IMR-90 (cell line): Measurements from ENCODE around the gene DCN.

ENCODE experiments used
- CEBPB ChIP-seq: IDR thresholded peaks from 2 replicates; pipeline ENCODE4 v1.6.1; 2012; ENCODE audit warnings: low read depth, low read length, improper control_type of control experiment
- CHD1 ChIP-seq: IDR thresholded peaks from 2 replicates; pipeline ENCODE4 v1.6.1; 2012; ENCODE audit warnings: low read depth, low read length, improper control_type of control experiment
- FOS ChIP-seq: fragments of 150-350 bp; IDR thresholded peaks from 2 replicates; pipeline ENCODE4 v1.6.1; 2016; ENCODE audit warnings: low read depth, low read length
- MAZ ChIP-seq: IDR thresholded peaks from 2 replicates; pipeline ENCODE4 v1.6.1; 2012; ENCODE audit warnings: low read depth, mild to moderate bottlenecking, low read length, improper control_type of control experiment, moderate library complexity, borderline replicate concordance
- MXI1 ChIP-seq: IDR thresholded peaks from 2 replicates; pipeline ENCODE4 v1.6.1; 2012; ENCODE audit warnings: low read depth, mild to moderate bottlenecking, low read length, moderate library complexity, borderline replicate concordance
- POLR2A ChIP-seq: IDR thresholded peaks from 2 replicates; pipeline ENCODE4 v1.6.1; 2012; ENCODE audit warnings: mild to moderate bottlenecking, low read depth, low read length
- RCOR1 ChIP-seq: IDR thresholded peaks from 2 replicates; pipeline ENCODE4 v1.6.1; 2012; ENCODE audit warnings: mild to moderate bottlenecking, low read length, improper control_type of control experiment; ENCODE audit not compliant: insufficient replicate concordance
- RFX5 ChIP-seq: IDR thresholded peaks from 2 replicates; pipeline ENCODE4 v1.8.0; 2012; ENCODE audit warnings: low read depth, mild to moderate bottlenecking, low read length, moderate library complexity
- SMC3 ChIP-seq: fragments of 150-350 bp; IDR thresholded peaks from 2 replicates; pipeline ENCODE4 v1.6.1; 2016; ENCODE audit warnings: low read depth, mild to moderate bottlenecking, antibody characterized with exemption, low read length, moderate library complexity
- TF ChIP-seq, protein P1 (sequence below): conservative IDR thresholded peaks from 2 replicates; pipeline ENCODE4 v1.5.1; 2012; ENCODE audit warnings: mild to moderate bottlenecking, low read depth, low read length, improper control_type of control experiment
- TF ChIP-seq, protein P2 (sequence below): fragments of 150-350 bp; IDR thresholded peaks from 2 replicates; pipeline ENCODE4 v1.6.1; 2017; ENCODE audit warnings: mild to moderate bottlenecking, antibody characterized with exemption, low read length, low read depth

DNA sequence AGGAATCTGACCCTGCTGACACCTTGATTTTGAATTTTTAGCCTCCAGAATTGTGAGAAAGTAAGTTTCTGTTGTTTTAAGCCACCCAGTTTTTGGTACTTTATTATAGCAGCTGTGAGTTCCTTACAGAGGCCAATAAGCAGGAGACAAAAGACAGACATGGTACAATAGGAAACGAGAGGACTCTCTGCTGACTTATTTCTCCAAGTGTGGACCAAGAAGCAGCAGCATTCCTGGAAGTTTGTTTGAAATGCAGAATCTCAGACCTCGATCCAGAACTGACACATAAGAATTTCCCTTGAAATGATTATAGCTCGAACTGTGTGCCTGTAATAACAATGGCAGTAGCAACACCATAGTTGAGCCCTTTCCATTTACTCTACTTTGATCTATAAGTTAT lies 39.4 kb downstream of the DCN start:
- TF ChIP-seq SMC3 (no peak), RFX5 (no peak), MXI1 (no peak), POLR2A (no peak), CEBPB (no peak), MAZ (no peak), RCOR1 (no peak), FOS (no peak), CHD1 (no peak)
- TF ChIP-seq, protein P1, sequence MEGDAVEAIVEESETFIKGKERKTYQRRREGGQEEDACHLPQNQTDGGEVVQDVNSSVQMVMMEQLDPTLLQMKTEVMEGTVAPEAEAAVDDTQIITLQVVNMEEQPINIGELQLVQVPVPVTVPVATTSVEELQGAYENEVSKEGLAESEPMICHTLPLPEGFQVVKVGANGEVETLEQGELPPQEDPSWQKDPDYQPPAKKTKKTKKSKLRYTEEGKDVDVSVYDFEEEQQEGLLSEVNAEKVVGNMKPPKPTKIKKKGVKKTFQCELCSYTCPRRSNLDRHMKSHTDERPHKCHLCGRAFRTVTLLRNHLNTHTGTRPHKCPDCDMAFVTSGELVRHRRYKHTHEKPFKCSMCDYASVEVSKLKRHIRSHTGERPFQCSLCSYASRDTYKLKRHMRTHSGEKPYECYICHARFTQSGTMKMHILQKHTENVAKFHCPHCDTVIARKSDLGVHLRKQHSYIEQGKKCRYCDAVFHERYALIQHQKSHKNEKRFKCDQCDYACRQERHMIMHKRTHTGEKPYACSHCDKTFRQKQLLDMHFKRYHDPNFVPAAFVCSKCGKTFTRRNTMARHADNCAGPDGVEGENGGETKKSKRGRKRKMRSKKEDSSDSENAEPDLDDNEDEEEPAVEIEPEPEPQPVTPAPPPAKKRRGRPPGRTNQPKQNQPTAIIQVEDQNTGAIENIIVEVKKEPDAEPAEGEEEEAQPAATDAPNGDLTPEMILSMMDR = no peak
- TF ChIP-seq, protein P2, sequence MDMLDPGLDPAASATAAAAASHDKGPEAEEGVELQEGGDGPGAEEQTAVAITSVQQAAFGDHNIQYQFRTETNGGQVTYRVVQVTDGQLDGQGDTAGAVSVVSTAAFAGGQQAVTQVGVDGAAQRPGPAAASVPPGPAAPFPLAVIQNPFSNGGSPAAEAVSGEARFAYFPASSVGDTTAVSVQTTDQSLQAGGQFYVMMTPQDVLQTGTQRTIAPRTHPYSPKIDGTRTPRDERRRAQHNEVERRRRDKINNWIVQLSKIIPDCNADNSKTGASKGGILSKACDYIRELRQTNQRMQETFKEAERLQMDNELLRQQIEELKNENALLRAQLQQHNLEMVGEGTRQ = no peak
